ENCODE data around the gene ASIC1.

Gene ASIC1

DNA sequence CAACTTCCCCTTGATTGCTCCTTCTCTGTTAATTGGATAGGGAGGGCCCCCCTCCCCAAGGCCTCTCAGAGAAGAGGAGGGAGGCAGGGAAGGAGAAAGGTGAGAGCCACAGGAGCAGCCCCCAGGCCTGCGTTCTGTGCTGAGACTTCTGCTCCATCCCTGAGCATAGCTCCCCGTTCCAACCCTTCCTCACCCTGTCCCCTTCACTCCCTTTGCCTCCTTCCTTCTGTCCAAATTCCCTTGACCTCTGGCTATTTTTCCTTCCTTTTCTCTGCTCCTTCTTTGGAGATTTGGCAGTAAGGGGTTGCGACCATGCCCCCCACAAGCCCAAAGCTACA, 788 bp upstream of the ASIC1 start:
- TF ChIP-seq, protein P1, sequence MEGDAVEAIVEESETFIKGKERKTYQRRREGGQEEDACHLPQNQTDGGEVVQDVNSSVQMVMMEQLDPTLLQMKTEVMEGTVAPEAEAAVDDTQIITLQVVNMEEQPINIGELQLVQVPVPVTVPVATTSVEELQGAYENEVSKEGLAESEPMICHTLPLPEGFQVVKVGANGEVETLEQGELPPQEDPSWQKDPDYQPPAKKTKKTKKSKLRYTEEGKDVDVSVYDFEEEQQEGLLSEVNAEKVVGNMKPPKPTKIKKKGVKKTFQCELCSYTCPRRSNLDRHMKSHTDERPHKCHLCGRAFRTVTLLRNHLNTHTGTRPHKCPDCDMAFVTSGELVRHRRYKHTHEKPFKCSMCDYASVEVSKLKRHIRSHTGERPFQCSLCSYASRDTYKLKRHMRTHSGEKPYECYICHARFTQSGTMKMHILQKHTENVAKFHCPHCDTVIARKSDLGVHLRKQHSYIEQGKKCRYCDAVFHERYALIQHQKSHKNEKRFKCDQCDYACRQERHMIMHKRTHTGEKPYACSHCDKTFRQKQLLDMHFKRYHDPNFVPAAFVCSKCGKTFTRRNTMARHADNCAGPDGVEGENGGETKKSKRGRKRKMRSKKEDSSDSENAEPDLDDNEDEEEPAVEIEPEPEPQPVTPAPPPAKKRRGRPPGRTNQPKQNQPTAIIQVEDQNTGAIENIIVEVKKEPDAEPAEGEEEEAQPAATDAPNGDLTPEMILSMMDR (conservative IDR thresholded peaks at IDR 0.05): no peak
- peak overlapping the region; percentile 87 for H3K27ac ChIP-seq

DNA sequence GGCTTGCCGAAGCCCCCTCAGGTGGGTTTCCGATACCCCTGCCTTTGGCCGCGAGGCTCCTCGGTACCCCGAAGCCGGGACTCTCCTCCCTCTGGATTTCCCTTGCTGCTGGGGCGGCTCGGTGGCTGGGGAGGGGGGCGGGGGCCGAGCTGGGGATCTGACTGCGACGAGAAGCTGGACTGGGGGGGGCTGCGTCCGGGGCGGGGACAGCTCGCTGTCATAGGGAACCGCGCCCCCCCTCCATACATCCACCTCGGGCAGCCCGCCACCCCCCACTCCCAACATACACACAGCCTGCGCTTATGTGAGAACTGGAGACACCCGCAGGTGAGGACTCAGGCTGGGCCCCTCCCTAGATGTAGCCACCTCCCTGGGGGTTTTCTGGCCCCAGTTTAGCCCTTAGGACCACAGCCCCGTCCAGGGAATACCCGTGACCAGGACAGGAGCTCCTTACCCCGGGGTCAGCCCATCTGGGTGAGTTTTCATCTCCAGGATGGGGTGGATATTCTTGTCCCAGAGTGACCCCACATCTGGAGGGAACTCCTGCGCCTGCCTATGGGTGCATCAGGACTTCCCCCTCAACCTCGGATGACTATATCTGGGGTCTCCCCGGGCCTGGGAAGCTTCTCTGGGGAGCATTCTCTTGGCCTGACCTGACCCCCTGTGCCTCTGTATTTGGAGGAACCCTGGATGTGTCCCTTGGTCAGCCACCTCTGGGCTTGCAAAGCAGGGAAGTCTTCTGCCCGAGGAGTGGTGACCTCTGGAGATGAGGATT, 687 bp downstream of the ASIC1 start:
- H3K27ac ChIP-seq: peak overlapping the region; percentile 87
- TF ChIP-seq, protein P1 (conservative IDR thresholded peaks at IDR 0.05): no peak

DNA sequence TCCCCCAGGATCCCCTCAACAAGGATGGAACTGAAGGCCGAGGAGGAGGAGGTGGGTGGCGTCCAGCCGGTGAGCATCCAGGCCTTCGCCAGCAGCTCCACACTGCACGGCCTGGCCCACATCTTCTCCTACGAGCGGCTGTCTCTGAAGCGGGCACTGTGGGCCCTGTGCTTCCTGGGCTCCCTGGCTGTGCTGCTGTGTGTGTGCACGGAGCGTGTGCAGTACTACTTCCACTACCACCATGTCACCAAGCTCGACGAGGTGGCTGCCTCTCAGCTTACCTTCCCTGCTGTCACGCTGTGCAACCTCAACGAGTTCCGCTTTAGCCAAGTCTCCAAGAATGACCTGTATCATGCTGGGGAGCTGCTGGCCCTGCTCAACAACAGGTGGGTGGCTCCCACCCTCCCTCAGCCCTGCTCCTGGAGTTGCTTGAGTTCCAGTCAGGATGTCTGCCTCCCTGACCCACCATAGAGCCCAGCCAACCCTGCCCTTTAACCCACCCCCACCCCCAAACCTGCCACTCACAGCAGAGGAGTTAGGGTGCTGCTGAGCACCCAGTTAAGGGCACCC, 1.4 kb downstream of the ASIC1 start:
- H3K27ac ChIP-seq: no peak overlapping the region
- TF ChIP-seq, protein P1 (conservative IDR thresholded peaks at IDR 0.05): no peak

DNA sequence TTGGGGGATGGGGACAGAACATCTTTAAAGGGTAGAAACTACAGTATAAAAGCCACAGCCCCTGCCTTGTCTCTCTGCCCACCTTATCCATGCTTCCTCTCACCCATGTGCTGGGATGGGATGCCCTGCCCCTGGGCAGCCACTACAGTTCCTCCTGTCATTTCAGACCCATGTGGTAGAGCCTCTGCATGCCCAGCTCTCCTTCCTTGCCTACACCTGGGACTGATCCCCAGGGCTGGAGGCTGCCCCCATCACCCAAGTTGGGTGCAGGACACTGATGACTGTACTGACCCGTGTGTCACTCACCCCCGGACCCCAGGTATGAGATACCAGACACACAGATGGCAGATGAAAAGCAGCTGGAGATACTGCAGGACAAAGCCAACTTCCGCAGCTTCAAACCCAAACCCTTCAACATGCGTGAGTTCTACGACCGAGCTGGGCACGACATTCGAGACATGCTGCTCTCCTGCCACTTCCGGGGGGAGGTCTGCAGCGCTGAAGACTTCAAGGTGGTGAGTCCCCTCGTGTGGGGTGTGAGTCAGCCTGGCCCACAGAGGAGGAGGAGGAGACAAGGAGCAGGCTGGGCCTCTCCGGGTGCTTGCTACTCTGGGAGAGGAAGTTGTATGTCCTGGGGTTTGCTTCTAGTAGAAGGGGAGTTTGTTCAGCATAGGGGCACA, 2.2 kb downstream of the ASIC1 start:
- no peak overlapping the region for H3K27ac ChIP-seq
- TF ChIP-seq, protein P1 (conservative IDR thresholded peaks at IDR 0.05): no peak

DNA sequence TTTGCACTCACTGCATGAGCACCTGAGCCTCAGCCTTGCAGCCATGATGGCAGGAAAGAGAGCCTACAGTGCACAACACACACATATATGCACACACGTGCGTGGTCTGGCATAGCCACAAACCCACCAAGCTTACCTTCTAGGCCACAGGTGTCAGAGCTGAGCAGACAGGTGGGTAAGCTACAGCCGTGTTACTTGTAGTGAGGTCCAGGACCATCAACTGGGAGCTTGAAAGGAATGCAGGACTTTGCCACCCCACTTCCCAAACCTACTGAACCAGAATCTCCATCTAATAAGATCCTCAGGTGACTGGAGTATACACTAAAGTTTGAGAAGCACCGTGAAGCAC, 2.7 kb downstream of the ASIC1 start:
- TF ChIP-seq, protein P1 (conservative IDR thresholded peaks at IDR 0.05): no peak
- H3K27ac ChIP-seq: no peak overlapping the region

DNA sequence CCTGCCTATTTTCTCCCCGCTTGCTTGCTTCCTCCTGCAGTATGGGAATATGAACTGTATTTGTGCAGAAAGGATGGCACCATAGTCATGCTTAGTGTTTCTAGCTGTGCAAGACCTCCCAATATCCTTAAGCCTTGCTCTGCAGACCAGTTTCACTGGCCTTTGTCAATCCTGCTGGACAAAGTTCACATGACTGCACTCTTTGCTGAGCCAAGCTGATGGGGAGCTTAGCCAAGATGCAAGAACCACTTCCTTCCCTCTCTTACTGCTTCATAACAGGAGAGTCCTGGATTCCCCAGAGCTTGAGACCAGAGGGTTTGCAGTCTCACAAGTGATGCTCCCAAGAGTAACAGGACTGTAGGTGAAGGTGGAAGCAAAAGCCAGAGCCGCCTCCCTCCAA, 3.8 kb downstream of the ASIC1 start:
- H3K27ac ChIP-seq: no peak overlapping the region
- TF ChIP-seq, protein P1 (conservative IDR thresholded peaks at IDR 0.05): no peak

DNA sequence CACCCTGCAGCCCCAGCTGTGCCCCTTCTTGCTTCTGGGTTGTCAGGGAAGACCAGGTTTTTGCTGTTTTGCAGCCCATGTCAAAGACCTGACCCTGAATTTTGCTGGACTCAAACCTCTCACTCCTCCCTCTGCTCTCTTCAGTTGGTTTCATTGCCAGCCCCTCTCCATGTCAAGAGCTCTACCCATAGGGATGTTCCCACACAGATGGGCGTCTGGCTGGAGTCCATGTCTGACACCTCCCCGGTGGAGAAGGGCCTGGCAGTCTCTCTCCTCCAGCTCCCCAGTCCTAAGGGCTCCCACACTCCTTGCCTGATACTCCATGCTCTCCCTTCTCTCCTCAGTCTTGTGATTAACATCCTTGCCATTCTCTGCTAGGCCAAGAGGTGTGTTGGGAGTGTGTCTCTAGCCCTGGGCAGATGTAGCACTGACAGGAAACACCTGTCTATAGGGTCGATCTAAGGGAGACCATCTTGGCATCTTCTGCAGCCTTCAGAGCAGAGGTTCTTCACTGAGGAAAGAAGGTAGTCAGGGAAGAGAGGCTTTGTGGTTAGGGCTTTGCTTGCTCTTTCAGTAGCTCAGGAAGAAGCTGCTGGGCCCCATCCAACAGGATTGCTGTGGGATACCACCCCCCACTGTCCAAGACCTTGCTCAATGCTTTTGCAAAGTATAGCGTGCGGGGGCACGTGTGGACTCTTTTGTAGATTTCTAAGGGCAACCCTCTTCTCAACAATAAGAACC, 4.7 kb downstream of the ASIC1 start:
- TF ChIP-seq, protein P1 (conservative IDR thresholded peaks at IDR 0.05): no peak
- no peak overlapping the region for H3K27ac ChIP-seq
